Effector memory CD4-positive, alpha-beta T cell (primary cell): Measurements from ENCODE around the gene KDM1A.
"Not testable (repeated sequence)": the region's sequence is repeated elsewhere in the genome, so short reads cannot be mapped to it uniquely, and the experiment has no call there.

Experiments
- DNase-seq, 3 donors: peaks; one replicate each; pipeline ENCODE4 v3.0.0-alpha.2; 2020
- H3K27ac ChIP-seq: 2 replicates; pipeline ENCODE4 v1.7.0; 2013; ENCODE audit warnings: mild to moderate bottlenecking, low read length, moderate library complexity; ENCODE audit not compliant: insufficient read depth, poor library complexity, severe bottlenecking
- H3K27me3 ChIP-seq: replicated peaks from 2 replicates; pipeline ENCODE4 v1.7.0; 2013; ENCODE audit warnings: mild to moderate bottlenecking, low read length; ENCODE audit not compliant: insufficient read depth, control insufficient read depth, poor library complexity, severe bottlenecking
- H3K36me3 ChIP-seq: 2 replicates; pipeline ENCODE4 v1.7.0; 2013; ENCODE audit warnings: mild to moderate bottlenecking, low read length, moderate library complexity; ENCODE audit not compliant: control insufficient read depth, insufficient read depth
- H3K4me1 ChIP-seq: 2 replicates; pipeline ENCODE4 v1.7.0; 2013; ENCODE audit warnings: low read length, mild to moderate bottlenecking; ENCODE audit not compliant: control insufficient read depth, insufficient read depth, poor library complexity, severe bottlenecking
- H3K4me3 ChIP-seq: 2 replicates; pipeline ENCODE4 v1.7.0; 2013; ENCODE audit warnings: low read length, low read depth, mild to moderate bottlenecking; ENCODE audit not compliant: insufficient read depth, poor library complexity, severe bottlenecking
- H3K9me3 ChIP-seq: 2 replicates; pipeline ENCODE4 v1.7.0; 2013; ENCODE audit warnings: mild to moderate bottlenecking, low read length, moderate library complexity; ENCODE audit not compliant: control insufficient read depth

Gene KDM1A

DNA sequence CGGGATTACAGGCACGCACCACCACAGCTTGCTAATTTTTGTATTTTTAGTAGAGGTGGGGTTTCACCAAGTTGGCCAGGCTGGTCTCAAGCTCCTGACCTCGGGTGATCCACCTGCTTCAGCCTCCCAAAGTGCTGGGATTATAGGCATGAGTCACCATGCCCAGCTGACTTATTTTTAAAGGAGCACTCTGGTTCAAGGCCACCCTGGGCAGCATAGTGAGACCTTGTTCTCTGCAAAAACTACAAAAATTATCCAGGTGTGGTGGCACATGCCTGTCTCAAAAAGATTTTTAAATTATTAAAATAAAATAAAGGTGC, 38.8 kb upstream of the KDM1A start:
- not testable (repeated sequence) for DNase-seq, H3K27ac ChIP-seq, H3K36me3 ChIP-seq, H3K27me3 ChIP-seq, H3K4me1 ChIP-seq, H3K9me3 ChIP-seq, H3K4me3 ChIP-seq

DNA sequence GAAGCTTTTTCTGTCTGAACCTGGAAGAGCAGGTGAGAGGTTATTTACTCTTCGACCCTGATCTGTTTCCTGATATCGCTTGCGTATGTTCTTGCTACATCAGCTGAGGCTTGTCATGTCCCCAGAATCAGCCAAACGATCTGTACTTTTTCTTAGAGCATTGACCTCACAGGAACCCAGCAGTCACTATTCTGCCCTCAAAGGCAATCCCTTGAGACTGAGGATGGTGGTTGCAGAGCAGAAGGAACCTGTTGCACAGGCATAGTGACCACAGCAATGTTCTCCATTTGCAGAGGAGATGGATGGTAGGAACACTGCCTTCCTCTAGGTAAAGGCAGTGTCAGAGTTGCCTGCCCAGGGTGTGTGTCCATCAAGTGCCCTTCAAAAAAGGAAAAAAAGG, 35.3 kb upstream of the KDM1A start:
- Histone ChIP-seq H3K4me1 (no peaks in the 10 kb centered on the region), H3K27me3 (no peaks in the 10 kb centered on the region), H3K27ac (no peak overlapping the region), H3K36me3 (no peaks in the 10 kb centered on the region), H3K9me3 (no peaks in the 10 kb centered on the region), H3K4me3 (no peak overlapping the region)
- no peak for DNase-seq

DNA sequence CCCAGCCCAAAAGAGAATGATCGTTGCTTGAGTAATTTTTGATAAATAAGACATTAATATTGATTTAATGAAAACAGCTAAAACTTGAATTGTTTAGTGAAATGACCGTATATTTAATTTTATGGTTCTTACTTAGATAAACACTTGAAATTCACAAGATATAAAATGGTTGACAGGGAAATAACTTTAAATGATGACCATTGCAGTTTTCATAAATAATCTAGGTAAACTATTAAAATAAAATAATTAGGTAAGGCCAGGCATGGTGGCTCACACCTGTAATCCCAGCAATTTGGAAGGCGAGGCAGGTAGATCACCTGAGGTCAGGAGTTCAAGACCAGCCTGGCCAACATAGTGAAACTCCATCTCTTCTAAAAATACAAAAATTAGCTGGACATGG, 26.9 kb upstream of the KDM1A start:
- not testable (repeated sequence) for DNase-seq, H3K9me3 ChIP-seq, H3K27ac ChIP-seq, H3K36me3 ChIP-seq, H3K27me3 ChIP-seq, H3K4me1 ChIP-seq, H3K4me3 ChIP-seq

DNA sequence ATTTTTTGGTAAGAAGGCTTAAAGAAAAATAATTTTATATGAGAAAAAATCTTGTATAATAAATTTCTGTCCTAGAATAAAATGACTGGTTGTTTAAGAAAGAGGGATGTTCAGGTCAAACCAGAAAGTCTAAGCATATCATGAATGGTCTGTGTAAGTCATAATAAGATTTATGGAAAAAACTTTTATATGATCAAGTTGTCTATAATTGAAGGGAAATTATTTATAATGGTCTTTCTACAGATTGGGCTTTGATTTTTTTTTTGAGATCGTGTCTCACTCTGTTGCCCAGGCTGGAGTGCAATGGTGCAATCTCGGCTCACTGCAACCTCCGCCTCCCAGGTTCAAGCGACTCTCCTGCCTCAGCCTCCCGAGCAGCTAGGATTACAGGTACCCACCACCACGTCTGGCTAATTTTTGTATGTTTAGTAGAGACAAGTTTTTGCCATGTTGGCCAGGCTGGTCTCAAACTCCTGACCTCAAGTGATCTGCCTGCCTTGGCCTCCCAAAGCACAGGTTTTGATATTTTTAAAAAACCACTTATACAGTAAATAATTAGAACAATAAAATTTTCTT, 26.0 kb upstream of the KDM1A start:
- not testable (repeated sequence) for H3K27ac ChIP-seq, H3K4me3 ChIP-seq, DNase-seq, H3K27me3 ChIP-seq, H3K4me1 ChIP-seq, H3K36me3 ChIP-seq, H3K9me3 ChIP-seq

DNA sequence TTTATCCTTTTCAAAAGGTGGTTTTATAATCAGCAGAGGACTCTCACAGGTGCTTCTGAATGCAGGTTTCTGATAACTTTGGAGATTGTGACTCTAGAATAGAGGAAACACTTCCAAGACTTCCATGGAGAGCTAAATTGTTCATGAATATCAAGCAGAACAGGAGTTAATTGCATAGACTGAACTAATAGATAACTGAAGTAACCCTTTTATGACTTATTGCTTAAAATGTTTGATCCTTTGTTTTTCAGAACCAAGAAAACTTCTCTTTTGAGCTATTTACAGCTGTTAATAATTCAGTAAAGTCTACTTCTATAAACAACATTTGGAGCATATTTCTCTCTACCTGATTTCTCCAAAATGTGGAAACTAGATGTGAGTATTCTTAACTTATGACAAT, 23.5 kb upstream of the KDM1A start:
- H3K9me3 ChIP-seq = no peaks in the 10 kb centered on the region
- no peaks in the 10 kb centered on the region for H3K4me1 ChIP-seq
- H3K36me3 ChIP-seq = no peaks in the 10 kb centered on the region
- H3K4me3 ChIP-seq = no peak overlapping the region
- H3K27ac ChIP-seq = no peak overlapping the region
- no peak for DNase-seq
- no peaks in the 10 kb centered on the region for H3K27me3 ChIP-seq

DNA sequence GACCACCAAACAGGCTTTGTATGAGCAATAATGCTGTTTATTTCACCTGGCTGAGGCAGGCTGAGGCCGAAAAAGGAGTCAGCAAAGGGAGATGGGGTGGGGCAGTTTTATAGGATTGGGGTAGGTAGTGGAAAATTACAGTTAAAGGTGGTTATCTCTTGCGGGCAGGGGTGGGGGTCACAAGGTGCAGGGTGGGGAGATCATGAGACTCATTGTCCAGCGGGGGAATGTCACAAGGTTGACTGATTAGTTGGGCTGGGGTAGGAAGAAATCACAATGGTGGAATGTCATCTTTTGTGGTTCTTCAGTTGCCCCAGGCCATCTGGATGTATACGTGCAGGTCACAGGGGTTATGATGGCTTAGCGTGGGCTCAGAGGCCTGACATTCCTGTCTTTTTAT, 21.7 kb upstream of the KDM1A start:
- not testable (repeated sequence) for H3K27me3 ChIP-seq, H3K9me3 ChIP-seq, H3K36me3 ChIP-seq, H3K4me3 ChIP-seq, DNase-seq, H3K4me1 ChIP-seq, H3K27ac ChIP-seq

DNA sequence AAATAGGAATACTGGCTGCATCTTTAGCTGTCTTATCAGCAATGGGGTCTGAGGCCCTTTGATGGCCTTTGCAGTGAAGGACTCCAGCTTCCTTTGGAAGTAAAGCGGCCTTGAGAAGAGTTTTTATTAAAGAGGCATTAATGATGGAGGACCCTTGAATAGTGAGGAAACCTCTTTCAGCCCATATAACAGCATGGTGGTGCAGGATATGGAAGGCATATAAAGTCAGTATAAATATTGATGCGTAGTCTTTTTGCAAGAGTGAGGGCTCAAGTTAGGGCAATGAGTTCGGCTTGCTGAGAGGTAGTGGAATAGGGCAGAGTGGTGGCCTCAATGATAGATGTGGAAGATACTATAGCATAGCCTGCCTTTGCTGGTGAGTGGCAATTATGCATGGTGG, 19.1 kb upstream of the KDM1A start:
- H3K27me3 ChIP-seq, H3K27ac ChIP-seq, H3K4me3 ChIP-seq, DNase-seq, H3K36me3 ChIP-seq, H3K9me3 ChIP-seq, H3K4me1 ChIP-seq: not testable (repeated sequence)

DNA sequence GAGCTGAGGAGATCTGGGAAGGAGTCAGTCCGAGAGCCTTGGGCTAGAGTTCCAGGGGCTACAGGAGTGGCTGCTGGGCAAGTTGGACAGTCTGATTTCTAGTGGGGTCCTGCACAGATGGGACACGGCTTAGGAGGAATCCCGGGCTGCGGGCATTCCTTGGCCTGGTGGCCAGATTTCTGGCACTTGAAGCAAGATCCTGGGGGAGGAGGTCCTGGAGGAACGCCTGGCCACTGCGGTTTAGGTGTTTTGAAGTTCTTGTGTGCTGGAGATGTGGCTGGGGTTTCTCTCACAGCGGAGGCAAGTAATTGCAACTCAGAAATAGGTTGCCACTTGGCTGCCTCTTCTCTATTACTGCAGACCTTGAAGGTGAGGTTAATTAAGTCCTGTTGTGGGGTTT, 17.1 kb upstream of the KDM1A start:
- not testable (repeated sequence) for H3K4me3 ChIP-seq, H3K9me3 ChIP-seq, H3K27ac ChIP-seq, H3K36me3 ChIP-seq, H3K27me3 ChIP-seq, DNase-seq, H3K4me1 ChIP-seq

DNA sequence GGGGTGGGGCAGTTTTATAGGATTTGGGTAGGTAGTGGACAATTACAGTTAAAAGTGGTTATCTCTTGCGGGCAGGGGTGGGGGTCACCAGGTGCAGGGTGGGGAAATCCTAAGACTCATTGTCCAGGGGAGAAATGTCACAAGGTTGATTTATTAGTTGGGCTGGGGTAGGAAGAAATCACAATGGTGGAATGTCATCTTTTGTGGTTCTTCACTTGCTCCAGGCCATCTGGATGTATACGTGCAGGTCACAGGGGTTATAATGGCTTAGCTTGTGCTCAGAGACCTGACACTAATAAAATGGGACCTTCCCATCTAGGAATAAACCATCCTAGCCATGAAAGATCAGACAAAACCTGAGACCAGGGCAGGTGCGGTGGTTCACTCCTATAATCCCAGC, 15.2 kb upstream of the KDM1A start:
- H3K27ac ChIP-seq = no peak overlapping the region
- H3K4me1 ChIP-seq = no peaks in the 10 kb centered on the region
- no peaks in the 10 kb centered on the region for H3K9me3 ChIP-seq
- no peaks in the 10 kb centered on the region for H3K27me3 ChIP-seq
- no peak overlapping the region for H3K4me3 ChIP-seq
- H3K36me3 ChIP-seq = no peaks in the 10 kb centered on the region
- DNase-seq = no peak

DNA sequence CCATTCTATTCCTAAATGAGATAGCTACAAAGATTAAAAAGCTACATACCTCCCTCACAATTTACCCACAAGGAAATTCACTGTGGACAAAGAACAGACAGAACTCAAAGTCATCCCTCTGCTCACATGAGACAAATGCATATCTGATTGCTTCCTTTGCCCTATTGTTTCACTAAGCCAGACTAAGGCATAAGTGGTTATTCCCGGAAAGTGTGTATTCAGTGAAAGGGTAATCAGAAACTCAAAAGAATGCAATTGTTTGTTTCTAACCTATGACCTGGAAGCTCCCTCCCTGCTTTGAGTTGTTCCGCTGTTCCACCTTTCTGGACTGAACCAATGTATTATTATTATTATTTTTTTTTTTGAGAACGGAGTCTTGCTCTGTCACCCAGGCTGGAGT, 14.5 kb upstream of the KDM1A start:
- not testable (repeated sequence) for H3K4me1 ChIP-seq, DNase-seq, H3K27me3 ChIP-seq, H3K4me3 ChIP-seq, H3K27ac ChIP-seq, H3K36me3 ChIP-seq, H3K9me3 ChIP-seq

DNA sequence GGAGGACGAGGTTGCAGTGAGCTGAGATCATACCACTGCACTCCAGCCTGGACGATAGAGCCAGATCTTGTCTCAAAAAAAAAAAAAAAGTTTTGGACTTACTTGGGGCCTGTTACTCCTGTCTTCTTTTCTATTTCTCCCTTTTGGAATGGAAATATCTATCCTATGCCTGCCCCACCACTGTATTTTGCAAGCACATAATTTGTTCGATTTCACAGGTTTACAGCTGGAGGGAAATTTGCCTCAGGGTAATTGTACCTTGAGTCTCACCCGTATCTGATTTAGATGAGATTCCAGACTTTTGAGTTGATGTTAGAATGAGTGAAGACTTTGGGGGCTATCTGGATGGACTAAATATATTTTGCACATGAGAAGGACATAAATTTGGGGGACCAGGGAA, 12.2 kb upstream of the KDM1A start:
- Histone ChIP-seq H3K4me3 (no peak overlapping the region), H3K4me1 (no peaks in the 10 kb centered on the region), H3K27me3 (no peaks in the 10 kb centered on the region), H3K27ac (no peak overlapping the region), H3K9me3 (no peaks in the 10 kb centered on the region), H3K36me3 (no peaks in the 10 kb centered on the region)
- DNase-seq = no peak
